Smooth muscle cell of bladder (primary cell): ENCODE measurements around the gene PIK3CD. TPM values are rescaled to one million over a fixed set of nuclear protein-coding genes. Genes with fewer than 3 reads are reported as not detected.

Experiments
- total RNA-seq: library from RNA; depleted of rRNA; stranded (reverse); fragments of >200 nt; gene quantifications from 2 replicates; pipeline ENCODE4 v1.2.3, GENCODE V29; 2014

Gene PIK3CD
- 3.6 and 3.8 TPM in 2 replicates for total RNA-seq

GRCh38 chr1:9651565-9652378 lies at the start of gene PIK3CD:
Gene PIK3CD, plus strand, starts transcription at chr1:9651731. Its CDS starts 58,725 bp downstream, at chr1:9710456.

Other genes with a start within 250 kb of the PIK3CD start
- gene SLC25A33, start 112.3 kb upstream of the PIK3CD start, total RNA-seq = 4.0 and 4.3 TPM in 2 replicates
- gene TMEM201, start 62.8 kb upstream of the PIK3CD start, total RNA-seq = 1.6 and 2.0 TPM in 2 replicates
- 130 and 175 TPM in 2 replicates for gene CLSTN1, start 172.2 kb downstream of the PIK3CD start, total RNA-seq